Transverse colon (tissue), 4 donors: ENCODE results near the gene TMEM184A. TPM values are rescaled to one million over a fixed set of nuclear protein-coding genes. Genes with fewer than 3 reads are reported as not detected.

Experiments
- DNase-seq: peaks from one replicate; pipeline ENCODE4 v3.0.0-alpha.2; 2019
- H3K27ac ChIP-seq, 4 donors: fragments of 200-600 bp; sonication (generic); 2 replicates each; pipeline ENCODE4 v1.5.1; 2016 to 2018; ENCODE audit warnings: inconsistent platforms in 4 of 4
- H3K27me3 ChIP-seq: fragments of 200-600 bp; sonication (generic); 2 replicates; pipeline ENCODE4 v1.5.1; 2017; ENCODE audit warnings: inconsistent platforms
- H3K36me3 ChIP-seq, 4 donors: fragments of 200-600 bp; sonication (generic); 2 replicates each; pipeline ENCODE4 v1.5.1; 2017 to 2019; ENCODE audit warnings: inconsistent platforms in 4 of 4
- H3K4me1 ChIP-seq, 4 donors: fragments of 200-600 bp; sonication (generic); 2 replicates each; pipeline ENCODE4 v1.5.1; 2017 to 2020; ENCODE audit warnings: inconsistent platforms in 4 of 4
- H3K4me3 ChIP-seq, 4 donors: fragments of 200-600 bp; sonication (generic); 1 replicate in 1 of 4; 2 replicates in 3 of 4; pipeline versions ENCODE4 v1.5.1 to v1.6.1; 2017 to 2019; ENCODE audit warnings: inconsistent platforms in 4 of 4
- H3K9me3 ChIP-seq, 2 donors: fragments of 200-600 bp; sonication (generic); 2 replicates each; pipeline ENCODE4 v1.5.1; 2017 to 2019; ENCODE audit warnings: inconsistent platforms in 2 of 2
- EP300 ChIP-seq: sonication (generic); formaldehyde crosslinking; IDR thresholded peaks from one replicate; pipeline ENCODE4 v1.6.1; 2017; ENCODE audit warnings: antibody characterized with exemption, low read depth
- POLR2A ChIP-seq: fragments of 450-650 bp; IDR thresholded peaks from one replicate; pipeline ENCODE4 v1.6.1; 2016; ENCODE audit warnings: antibody characterized with exemption, mild to moderate bottlenecking, moderate library complexity
- POLR2AphosphoS5 ChIP-seq, 3 donors: sonication (generic); formaldehyde crosslinking; IDR thresholded peaks; one replicate each; pipeline ENCODE4 v1.6.1; 2016; ENCODE audit warnings: antibody characterized with exemption in 3 of 3
- WGBS, 2 donors: methylation state at CpG; one replicate each; pipeline ENCODE4 v1.1.5; 2018; ENCODE audit warnings: low coverage in 1 of 2; 5-methylcytosine and 5-hydroxymethylcytosine counted together
- in situ Hi-C, 4 donors: fragments of 200-750 bp; cut with MboI; loops; one replicate each; pipeline versions ENCODE4 v1.15.0 to v1.15.1; 2017; ENCODE audit warnings: low sequenced_read_pairs in 3 of 4, low pct_ligation_motif_present in 1 of 4, low pct_unique_long_range_greater_than_20kb in 1 of 4
- intact Hi-C: fragments of 100-400 bp; cut with DNase I; formaldehyde crosslinking; loops from one replicate; pipeline ENCODE4 v1.15.1; 2023; ENCODE audit warnings: low total_unique reads
- total RNA-seq, 4 donors: library from RNA; depleted of rRNA; stranded (reverse); fragments of >200 nt; gene quantifications; one replicate each; pipeline ENCODE4 v1.1.0, GENCODE V29; 2016
- TF ChIP-seq, protein P1 (sequence below), 5 experiments: fragments of 200-600 bp in 3 of 5; fragments of 450-650 bp in 2 of 5; sonication (generic) in 3 of 5; IDR thresholded peaks; 1 replicate in 2 of 5; 2 replicates in 3 of 5; pipeline ENCODE4 v1.5.1; 2016 to 2017; ENCODE audit warnings: antibody characterized with exemption in 5 of 5, inconsistent platforms in 3 of 5, mild to moderate bottlenecking in 2 of 5, moderate library complexity in 1 of 5

The TMEM184A gene
- total RNA-seq, 4 donors from 2014 or later: 49.9 to 151 (median 94.1) TPM

DNA sequence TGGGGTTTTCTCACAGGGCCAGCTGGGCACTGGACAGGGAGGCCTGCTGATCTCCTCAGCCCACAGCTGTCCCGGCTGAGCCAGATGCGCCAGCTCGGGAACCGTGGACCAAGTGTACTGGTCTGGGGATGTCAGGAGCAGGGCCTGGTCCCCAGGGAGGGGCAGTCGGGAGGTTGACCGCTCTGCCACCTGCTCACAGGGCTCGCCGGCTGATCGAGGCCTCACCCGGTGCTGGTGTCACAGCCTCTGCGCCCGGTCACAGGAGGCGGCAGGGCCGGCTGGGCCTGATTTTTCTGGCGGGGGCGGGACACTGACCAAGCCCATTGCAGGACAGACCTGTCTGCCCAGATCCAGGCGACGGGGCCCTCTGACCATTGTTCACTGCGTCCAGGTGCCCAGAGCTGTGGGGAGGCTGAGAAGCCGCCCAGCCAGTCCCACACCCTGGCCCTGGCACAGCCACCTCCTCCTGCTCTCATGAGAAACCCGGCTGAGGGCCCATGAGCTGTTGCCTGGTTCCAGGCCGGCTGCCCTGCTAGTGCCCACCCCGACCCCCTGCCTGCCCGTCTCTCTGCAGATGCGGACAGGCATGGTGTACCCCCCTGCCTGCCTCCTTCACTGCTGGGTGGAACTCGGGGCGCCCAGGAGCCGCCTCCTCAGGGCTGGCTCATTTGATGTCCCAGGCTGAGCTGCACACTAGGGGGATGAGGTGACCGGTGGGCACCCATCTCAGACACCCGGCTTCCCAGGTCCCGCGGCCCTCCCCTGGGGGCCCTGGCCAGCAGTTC is 3.0 kb upstream of the TMEM184A start:
- 72% methylated on average over 26 of the region's 32 CpGs; no CpG with 5 or more reads in 1 of the 2 donors for WGBS, 2 donors
- Histone ChIP-seq H3K4me3 (no peak overlapping the region), H3K27me3 (no peaks in the 10 kb centered on the region), H3K36me3 (no peaks in the 10 kb centered on the region), H3K4me1 (peaks cover 0 to 49% (median 30%) of the 10 kb centered on the region in 4 donors), H3K9me3 (no peaks in the 10 kb centered on the region), H3K27ac (no peak overlapping the region)
- TF ChIP-seq, protein P1, sequence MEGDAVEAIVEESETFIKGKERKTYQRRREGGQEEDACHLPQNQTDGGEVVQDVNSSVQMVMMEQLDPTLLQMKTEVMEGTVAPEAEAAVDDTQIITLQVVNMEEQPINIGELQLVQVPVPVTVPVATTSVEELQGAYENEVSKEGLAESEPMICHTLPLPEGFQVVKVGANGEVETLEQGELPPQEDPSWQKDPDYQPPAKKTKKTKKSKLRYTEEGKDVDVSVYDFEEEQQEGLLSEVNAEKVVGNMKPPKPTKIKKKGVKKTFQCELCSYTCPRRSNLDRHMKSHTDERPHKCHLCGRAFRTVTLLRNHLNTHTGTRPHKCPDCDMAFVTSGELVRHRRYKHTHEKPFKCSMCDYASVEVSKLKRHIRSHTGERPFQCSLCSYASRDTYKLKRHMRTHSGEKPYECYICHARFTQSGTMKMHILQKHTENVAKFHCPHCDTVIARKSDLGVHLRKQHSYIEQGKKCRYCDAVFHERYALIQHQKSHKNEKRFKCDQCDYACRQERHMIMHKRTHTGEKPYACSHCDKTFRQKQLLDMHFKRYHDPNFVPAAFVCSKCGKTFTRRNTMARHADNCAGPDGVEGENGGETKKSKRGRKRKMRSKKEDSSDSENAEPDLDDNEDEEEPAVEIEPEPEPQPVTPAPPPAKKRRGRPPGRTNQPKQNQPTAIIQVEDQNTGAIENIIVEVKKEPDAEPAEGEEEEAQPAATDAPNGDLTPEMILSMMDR (IDR thresholded peaks at IDR 0.05): no peak
- TF ChIP-seq EP300 (no peak), POLR2A (no peak), POLR2AphosphoS5 (IDR thresholded peaks at IDR 0.05) (no peak)
- DNase-seq: peak; percentile 40
- in situ Hi-C loops (no loop called here), intact Hi-C loops (no loop called here)

DNA sequence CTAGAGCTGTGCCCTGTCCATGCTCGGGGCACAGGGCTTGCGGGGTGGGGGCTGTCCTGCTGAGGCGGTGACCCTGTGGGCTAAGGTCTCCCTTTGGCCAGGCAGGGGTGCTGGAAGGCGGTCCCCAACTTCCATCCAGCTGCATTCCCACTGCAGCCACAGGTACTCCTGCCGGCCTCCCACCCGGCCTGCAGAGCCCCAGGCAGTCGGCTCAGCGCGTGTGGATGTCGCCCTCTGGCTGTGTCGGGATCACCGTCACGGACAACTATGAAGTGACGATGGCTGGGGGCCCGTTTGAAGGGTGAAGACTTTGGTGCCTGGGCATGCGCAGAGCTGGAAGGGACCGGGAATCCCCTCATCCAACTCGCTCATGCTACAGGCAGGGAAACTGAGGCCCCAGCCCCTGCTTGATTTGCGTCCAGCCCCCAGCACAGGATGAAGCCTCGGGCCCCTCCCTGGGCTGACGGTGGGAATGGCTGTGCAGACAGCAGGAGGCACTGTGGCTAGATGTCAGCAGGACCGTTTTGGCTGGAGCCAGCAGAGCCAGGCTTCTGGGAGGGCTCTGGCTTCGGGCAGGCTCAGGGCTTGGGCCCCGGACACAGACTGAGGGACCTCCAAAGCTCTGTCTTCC is 2.3 kb upstream of the TMEM184A start:
- WGBS, 2 donors: 70% methylated on average over 16 of the region's 24 CpGs; no CpG with 5 or more reads in 1 of the 2 donors

DNA sequence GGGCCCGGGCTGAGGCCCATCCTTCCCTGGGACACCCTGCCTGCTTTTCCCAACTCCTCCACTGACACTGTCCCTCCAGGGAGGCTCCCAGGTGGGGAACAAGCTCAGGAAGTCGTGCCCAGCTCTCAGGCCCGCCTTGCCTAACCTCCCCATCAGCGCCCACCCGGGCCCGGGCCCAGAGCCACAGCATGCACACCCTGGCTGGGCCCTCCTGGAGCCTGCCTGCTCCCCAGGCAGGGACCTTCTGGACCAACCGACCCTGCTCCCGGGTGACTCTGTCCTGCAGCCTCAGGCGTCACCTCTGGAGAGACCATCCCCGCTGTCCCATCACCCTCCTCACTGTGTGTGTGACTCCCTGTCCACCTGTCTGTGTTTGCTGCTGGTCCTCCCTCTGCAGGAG is 1.8 kb upstream of the TMEM184A start:
- in situ Hi-C loops: no loop called here
- H3K27me3 ChIP-seq: no peaks in the 10 kb centered on the region
- H3K4me1 ChIP-seq: peaks cover 0 to 49% (median 30%) of the 10 kb centered on the region in 4 donors
- H3K4me3 ChIP-seq: no peak overlapping the region
- no peak overlapping the region for H3K27ac ChIP-seq
- DNase-seq: no peak
- no peaks in the 10 kb centered on the region for H3K9me3 ChIP-seq
- intact Hi-C loops: no loop called here
- TF ChIP-seq EP300 (no peak), POLR2A (no peak), POLR2AphosphoS5 (IDR thresholded peaks at IDR 0.05) (no peak)
- TF ChIP-seq, protein P1 (IDR thresholded peaks at IDR 0.05): no peak
- H3K36me3 ChIP-seq: no peaks in the 10 kb centered on the region
- WGBS, 2 donors: 85% methylated on average over 7 of the region's 10 CpGs; no CpG with 5 or more reads in 1 of the 2 donors

More for the DNA sequence above, 2.3 kb upstream of the TMEM184A start:
- DNase-seq: no peak
- intact Hi-C loops (no loop called here), in situ Hi-C loops (no loop called here)
- Histone ChIP-seq H3K27me3 (no peaks in the 10 kb centered on the region), H3K4me1 (peaks cover 0 to 49% (median 30%) of the 10 kb centered on the region in 4 donors), H3K27ac (no peak overlapping the region), H3K36me3 (no peaks in the 10 kb centered on the region), H3K4me3 (no peak overlapping the region), H3K9me3 (no peaks in the 10 kb centered on the region)
- TF ChIP-seq, protein P1 (IDR thresholded peaks at IDR 0.05): no peak
- TF ChIP-seq EP300 (no peak), POLR2AphosphoS5 (IDR thresholded peaks at IDR 0.05) (no peak), POLR2A (no peak)

GRCh38 chr7:1557006-1557405 is 1.0 kb upstream of the TMEM184A start:
- H3K27ac ChIP-seq: peak overlapping the region in 3 of 4 donors; percentile 85 to 94 (median 91)
- intact Hi-C loops: no loop called here

More at GRCh38 chr7:1557006-1557405, 1.0 kb upstream of the TMEM184A start:
- H3K36me3 ChIP-seq: no peaks in the 10 kb centered on the region
- in situ Hi-C loops: no loop called here
- no peaks in the 10 kb centered on the region for H3K27me3 ChIP-seq
- TF ChIP-seq POLR2AphosphoS5 (IDR thresholded peaks at IDR 0.05): no peak
- TF ChIP-seq, protein P1 (IDR thresholded peaks at IDR 0.05): no peak
- TF ChIP-seq POLR2A: no peak
- peaks cover 0 to 49% (median 30%) of the 10 kb centered on the region in 4 donors for H3K4me1 ChIP-seq
- no peak for DNase-seq
- H3K9me3 ChIP-seq: no peaks in the 10 kb centered on the region
- WGBS, 2 donors: 94 to 100% methylated on average over 1 to 7 of the region's 7 CpGs
- no peak overlapping the region for H3K4me3 ChIP-seq
